Fibroblast of peridontal ligament (primary cell): ENCODE results near the gene C17orf50.

Experiments
- DNase-seq: peaks from one replicate; pipeline ENCODE4 v3.0.0-alpha.2; 2010; ENCODE audit errors: extremely low read depth

The C17orf50 gene

DNA sequence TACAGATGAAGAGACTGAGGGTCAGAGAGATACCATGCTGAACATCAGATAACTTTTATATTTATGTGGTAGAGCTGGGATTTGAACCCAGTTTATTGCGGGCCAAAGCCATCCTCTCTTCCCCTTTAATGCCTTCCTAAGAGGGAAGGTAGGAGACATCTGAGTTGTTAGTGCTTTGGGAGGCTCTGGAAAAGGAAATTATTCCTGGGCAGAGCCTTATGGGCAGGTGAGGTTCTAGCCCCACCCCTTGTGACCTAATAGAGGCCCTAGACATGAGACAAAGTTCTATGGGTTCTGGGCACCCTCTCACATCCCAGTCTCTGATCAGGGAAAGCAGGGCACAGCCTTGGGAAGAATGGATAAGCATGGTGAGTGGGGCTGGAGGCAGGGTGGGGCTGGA, at the start of gene C17orf50:
Gene C17orf50 (plus strand): TSS at position 301 of the 400 bp plus-strand sequence. CDS start 55 bp downstream, at position 356.
- no peak for DNase-seq

DNA sequence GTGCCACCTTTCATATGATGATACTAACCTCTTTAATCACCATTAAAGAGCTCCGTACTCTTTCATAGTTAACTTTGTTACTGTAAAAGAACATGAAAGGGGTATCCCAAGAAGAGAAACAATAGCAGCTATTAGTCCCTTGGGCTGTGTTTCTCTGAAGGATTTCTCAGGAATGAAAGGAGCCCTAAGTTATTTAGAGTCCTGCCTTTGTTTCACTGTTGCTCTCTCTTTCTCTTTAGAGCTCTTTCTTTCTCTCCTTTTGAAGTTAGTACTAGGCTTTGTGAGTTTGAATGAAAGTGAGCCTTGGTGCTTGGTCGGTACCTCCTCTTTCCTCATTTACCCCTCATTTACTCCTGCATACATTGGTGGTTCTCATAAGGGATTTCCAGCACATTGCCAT, 49.7 kb upstream of the C17orf50 start:
- DNase-seq = no peak

DNA sequence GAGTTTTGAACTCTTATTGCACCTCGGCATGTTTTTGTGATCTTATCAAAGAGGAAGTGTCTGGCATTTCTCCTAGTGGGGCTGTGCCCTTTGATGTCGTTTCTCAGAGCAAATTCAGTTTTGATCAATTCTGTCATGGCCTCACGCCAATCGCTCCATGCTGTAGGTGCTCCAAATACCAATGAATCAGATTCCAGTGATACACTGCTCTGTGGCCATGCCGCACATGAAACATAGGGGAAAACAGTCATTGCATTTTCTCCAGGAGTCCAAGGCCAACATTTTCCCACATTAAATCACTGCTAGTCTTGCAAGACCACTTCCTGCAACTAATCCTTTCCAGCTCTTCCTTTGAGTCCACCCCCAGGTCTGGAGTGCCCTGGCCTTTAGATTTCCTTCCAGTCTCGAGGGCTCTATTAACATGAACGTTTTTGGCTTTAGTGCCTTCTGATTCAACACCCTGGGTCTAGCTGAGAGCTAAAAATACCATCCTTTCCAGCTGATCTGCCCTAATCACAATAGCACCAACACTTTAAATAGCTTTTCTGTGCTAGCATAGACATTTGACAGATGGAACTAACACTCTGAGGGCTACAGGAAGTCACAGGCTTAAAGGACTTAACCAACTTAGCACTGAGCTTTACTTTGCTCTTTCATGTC, 47.5 kb upstream of the C17orf50 start:
- peak; percentile 87 for DNase-seq

DNA sequence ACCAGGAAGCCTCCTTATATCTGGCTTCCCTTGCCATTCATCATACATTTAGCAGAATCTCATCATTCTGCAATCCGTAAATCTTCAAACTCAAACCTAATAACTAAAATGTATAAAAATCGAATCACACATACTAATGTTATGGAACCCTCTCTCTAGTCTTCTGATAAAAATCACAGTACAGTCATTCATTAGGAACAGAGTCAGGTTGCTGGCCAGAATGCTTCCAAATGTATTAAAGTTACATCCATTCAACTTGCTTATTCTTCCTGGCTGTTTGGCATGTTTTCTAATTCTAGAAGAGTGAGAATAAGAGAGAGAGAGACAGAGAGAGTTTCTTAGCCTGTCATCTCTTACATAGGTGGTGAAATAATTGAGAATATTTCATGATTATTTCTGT, 45.7 kb upstream of the C17orf50 start:
- no peak for DNase-seq

DNA sequence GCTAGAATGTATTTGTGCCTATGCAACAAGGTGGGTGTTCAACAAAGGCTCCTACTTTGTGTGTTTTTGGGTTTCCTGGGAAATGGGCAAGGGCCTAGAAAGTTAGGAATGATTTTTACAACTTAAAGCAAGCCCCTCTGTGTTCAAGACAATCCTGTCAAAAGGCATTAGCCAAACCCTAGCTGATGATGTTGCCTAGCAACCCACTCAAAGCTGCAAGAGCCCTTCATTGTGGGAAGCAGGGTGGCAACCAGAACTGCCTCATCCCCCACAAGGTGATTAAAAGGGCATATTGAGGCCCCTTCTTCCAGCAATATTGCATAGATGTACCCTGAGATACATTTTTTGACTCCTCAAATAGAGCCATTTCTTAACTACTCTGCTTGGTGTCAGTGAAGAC, 45.3 kb upstream of the C17orf50 start:
- DNase-seq = no peak

DNA sequence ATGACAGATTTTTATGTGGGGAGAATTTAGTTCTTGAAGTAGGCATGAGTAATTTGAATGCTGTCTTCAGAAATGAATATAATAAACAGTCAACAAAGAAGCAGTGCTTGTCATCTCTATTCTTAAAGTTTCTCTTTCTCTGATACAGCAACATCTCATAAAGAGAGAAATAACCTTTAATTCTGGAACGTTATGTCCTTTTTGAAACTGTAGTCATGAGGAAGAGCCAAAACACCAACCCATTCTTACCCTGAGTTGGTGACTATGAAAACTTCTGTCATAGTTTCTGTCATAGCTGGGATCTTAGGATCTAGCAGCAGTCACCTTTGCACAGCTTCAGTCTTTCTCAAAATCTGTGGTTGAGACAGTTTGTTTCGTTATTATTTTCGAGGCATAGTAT, 44.5 kb upstream of the C17orf50 start:
- no peak for DNase-seq

DNA sequence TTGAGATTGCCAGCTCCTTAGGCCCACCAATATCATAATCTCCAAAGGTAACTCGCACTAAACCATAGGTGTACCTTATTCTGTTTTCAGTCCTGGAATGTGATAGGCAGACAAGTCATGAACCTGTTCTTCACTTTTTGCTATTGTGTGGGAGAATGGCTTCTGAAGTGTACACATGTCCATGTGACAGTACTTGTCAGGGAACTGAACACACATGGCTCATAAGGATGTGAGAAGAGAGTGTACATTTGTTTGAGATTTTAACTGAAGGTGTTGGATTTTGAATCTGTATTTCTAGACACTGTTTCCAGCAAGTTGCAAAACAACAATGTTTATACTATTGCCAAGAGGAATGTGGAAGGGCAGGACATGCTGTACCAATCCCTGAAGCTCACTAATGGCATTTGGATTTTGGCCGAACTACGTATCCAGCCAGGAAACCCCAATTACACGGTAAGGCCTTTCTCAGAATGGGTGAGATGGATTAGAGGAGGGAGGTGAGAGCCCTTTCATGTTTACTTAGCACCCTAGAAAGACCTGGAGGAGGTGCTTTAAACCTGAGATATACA, 43.7 kb upstream of the C17orf50 start:
- DNase-seq = peak; percentile 30

DNA sequence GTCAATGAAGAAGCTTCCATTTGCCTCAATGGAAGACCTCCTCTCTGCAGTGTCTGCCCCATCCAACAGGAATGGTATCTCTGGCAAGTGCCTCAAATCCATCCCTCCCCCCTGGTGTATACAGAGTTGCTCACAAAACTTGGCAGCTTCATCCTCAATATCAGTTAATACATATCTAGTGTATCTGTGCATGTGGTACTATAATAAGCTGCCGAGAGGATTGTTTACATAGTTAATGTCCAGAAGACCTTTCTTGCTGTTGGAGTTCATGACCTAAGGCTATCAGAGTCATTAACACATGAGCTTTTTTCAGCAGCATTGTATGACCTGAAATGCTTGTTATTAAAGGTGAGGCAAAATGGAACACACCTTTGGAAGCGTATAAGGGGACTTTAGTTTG, 43.2 kb upstream of the C17orf50 start:
- DNase-seq = no peak

DNA sequence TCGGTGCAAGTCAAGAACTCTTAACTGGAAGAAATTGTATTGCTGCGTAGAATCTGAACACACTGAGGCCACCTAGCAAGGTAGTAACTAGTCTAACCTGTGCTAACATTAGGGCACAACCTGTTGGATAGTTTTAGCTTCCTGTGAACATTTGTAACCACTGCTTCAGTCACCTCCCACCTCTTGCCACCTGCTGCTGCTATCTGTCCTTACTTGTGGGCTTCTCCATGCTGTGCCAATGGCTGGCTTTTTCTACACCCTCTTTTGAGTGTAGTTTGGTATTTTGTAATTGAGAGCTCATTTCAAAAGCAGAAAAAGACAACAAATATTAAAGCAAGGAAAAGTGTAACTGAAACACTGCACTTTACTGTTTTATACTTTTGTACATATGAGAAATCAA, 37.0 kb upstream of the C17orf50 start:
- DNase-seq = no peak

DNA sequence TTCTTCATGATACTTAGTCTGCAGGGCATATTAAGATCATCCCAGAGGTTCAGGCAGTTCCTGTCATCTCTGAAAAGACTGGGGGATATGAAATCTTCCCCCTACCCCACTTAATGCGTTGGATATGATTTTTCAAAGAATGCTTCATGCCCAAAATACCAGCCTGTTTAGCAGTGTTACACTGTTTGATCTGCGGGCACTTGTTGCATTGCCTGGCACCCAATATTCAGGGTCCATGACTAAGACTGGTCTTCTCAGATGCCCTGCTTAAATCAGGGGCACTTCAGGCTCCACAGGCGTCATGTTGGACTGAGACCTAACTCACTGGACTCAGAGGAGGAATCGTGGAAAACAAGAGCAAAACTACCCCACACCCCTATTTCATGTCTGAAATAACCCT, 35.6 kb upstream of the C17orf50 start:
- DNase-seq = no peak

DNA sequence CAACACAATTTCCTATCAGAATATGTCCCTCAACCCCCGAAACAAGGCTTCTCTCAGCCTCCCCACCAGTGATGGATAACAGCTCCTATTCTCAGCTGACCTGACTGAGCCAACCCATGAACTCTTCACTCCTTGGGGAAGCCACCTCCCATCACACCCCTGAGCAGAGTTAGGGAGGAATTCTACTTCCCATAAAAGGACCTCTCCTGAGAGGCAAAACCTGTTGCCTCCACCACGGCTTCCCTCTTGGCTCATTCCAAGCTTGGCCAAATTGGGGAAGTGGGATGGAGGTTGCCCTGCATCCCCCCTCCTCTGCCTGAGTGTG, 34.9 kb upstream of the C17orf50 start:
- no peak for DNase-seq

DNA sequence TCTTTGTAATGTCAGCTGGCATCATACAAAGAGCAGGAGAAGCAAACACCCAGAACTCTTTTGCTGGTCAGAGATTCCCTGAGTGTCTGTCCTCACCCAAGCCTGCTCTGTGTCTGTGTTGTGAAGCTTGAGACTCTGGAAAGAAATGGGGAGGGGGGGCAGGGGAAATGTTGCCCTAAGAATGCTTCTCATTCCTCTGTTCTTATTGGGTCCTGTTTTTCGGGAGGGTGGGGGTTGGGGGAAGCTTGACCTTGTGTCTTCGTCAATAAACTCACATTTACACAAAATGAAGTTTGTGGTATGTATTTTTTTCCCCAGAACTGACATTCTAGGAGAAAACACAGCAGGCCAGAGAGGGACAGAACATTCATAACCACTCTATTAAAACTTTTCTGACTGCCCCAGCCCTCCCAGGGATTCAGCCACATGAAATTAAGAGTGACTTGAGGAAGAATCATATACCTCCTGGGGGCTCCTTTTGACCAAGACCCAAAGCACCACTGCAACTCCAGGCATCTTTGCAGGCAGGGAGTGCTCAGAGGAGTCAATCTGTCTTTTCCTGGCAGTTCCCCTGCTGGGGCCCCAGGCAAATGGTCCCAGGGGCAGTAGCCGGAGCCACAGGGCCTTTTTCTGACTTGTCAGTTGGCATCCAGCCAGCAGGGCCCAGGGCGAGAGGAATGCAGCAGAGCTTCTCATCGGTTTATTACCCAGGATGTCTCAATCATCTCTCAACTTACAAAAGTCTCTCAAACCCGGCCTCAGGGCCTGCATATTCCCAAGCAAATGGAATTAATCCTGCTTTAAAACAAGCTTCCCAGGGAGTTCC, 34.3 kb upstream of the C17orf50 start:
- peak; percentile 91 for DNase-seq

DNA sequence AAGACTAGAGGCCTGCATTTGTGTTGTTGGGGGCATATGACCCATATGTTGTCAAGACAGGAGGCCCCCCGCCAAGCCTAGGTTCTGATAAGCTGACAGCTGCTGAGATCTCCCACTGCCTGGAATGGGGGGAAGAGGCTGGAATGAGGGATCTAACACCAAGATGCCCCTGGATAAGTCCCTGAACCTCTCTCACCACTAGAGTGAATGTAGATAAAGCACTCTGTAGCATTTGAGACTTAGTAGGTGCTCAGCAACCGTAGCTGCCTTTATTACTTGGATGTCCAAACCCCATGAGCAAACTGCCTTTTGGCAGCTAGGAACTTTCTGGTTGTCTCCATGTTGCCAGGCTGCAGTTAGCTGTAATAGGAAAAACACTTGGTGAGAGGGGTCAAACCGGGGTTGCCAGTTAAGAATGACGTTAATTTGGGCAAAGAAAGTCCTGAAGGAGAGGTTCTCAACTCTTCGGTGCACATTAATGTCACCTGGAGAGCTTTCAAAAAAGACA, 33.7 kb upstream of the C17orf50 start:
- DNase-seq = peak; percentile 30

DNA sequence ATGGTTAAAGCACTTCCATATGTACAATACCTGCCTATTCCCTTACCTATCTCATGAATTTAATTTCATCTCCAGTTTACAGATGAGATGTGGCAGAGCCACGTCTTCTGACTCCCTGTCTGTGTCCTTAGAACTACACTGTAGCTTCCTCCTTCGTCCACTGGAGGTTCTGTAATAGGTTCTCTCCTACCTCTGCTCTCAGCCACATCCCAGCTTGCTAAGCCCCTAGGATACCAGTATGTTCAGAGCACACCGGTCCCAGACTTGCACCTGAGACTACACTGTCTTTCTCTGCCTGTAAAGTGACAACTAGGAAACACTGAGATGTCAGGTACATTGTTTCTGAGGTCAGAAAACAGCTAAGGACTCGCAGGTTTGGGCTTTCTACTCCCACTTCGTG, 33.1 kb upstream of the C17orf50 start:
- no peak for DNase-seq

DNA sequence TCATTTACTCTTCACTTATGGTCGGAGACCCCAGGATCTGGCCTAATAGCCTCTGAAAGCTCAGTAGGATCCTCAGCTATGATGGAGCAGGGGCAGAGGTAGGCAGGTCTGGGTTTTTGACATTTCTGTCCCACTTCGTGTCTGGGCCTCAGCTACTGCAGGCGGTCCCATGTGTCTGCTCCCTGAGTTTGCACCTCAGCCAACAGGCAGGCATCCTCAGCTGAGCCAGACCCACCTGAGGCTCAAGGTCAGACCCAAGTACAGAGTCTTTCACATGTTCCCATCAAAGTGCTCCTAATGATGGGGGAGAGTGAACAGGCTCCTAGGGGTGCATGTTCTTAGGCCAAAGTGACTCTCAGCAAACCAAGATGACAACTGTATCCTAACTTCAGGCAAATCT, 32.1 kb upstream of the C17orf50 start:
- no peak for DNase-seq

DNA sequence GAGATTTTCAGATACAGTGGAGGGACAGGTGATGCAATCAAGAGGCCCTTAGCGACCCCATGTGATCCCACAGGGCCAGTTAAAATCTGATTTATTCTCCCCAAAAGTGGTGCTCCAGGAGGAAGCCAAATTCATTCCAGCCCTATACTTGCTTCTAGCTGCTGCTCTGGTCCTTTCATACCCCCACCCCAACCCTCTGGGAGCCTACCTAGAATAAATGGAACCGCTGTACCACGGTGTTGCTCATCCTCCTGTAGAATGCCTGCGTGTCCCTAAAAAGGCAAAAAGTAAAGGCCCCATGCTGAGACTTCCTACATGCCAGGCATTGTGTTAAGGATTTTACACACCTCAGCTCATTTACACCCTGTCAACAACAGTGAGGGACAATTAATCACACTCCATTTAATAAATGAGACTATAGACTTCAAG, 31.3 kb upstream of the C17orf50 start:
- no peak for DNase-seq

DNA sequence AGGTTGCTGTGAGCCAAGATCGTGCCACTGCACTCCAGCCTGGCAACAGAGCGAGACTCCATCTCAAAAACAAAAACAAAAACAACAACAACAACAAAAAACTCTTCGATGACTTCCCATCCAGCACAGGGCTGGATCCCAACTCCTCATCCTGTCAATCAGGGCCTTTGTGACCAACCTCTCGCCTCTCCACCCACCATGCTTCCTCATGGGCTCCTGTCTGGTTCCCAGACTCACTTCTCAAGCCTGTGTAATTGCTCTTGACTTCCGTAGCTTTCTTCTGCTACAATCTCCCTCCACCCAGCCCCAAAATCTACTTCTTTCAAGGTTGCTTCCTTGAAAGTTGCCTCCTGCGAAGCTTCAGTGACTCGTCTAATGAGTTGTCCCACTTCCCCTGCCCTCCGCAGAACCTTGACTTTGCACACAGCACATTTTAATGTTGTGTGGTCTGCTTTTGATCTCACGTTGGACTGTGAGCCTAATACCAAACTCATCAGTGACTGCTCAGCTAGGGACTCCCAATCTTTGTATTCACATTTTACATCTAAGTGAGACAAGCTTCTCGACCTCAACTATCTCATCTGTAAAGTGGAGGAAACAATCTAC, 30.2 kb upstream of the C17orf50 start:
- DNase-seq = no peak

DNA sequence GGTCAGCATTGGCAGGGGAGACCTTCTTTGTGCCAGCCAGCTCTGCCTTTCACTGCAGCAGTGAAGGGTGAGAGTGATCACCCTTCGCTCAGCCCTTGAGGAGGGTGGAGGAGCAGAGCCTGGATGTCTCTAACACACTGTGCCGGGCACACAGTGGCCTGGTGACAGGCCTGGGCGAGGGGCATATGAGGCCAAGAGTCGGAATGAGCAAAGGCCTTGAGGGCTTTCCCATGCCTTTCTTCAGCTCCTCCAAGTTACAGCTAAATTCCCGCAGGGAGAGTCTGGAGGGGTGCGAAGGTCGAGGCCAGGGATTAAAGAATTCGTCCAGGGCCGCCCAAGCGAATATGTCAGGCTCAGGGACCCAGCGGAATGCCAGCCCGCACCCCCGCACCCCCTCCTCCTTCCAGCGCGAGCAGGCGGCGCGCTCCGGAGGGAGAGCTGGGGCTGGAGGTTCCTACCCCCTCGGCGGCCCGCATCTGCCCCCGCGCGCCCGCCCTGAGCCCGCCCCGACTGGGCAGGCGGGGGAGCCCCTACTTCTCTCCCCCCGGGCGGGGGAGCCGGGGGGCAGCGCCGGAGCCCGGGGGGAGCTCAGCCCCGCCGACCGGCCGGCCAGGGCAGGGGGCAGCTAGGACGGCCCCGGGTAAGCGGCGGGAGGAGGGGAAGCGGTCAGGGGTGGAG, 29.3 kb upstream of the C17orf50 start, which contains the start of gene RASL10B:
Gene RASL10B (plus strand): TSS at position 401 of the 678 bp plus-strand sequence. CDS start 3,546 bp downstream, outside the sequence.
- DNase-seq = peak; percentile 14

DNA sequence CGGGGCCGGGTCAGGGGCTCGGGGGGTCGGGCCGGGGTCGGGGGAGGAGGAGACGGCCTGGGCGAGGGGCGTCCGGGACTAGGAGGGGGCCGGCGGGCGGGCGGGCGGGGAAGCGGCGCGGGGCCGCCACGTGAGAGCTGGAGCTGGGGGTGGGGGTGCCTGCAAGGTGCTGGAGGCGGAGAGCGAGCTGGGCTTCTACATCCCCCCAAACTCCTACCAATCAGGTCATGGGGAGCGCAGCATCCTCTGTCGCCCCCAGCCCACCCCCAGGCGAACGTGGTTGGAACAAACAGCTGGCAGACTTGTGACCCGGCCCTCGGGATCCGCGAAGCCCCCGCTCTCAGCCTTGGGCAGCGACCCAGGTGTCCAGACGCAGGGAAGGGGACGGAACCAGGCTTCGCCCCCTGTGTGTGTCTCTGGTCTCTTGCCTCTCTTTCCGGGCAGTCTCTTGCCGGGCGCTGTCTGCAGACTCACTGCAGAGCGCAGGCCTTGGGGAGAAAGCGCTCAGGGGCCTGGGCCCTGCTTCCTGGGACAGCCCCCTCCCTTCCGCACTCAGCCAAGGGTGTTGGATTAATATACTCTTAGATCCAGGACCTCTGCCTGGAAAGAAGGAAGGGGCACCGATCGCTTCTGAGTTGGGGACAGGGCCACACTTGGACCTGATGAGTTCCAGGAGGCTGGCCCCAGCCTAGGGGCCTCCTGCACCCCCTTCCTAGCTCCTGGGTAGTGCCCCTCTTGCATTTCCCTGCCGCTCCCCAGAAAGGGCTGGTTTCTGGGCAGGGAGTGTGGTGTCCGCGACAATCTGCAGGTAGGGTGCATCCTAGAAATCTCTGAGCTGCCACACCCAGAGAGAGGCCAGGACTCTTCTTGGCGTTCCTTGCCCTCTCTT, 28.5 kb upstream of the C17orf50 start:
- no peak for DNase-seq

DNA sequence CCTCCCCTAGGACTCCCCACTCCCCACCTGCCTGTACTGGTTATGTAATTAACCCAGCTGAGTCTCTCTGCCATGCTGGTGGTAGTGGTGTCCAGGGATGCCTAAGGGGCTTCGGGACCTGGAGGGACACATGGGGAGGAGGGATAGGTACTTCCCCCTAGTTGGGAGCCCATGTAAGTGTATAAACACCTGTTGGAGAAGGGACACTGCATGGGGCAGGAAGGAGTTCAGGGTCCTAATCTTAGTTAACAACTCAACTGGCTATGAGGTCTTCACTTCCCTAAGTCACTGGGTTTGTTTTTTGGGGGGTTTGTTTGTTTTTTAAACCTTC, 27.9 kb upstream of the C17orf50 start:
- no peak for DNase-seq

DNA sequence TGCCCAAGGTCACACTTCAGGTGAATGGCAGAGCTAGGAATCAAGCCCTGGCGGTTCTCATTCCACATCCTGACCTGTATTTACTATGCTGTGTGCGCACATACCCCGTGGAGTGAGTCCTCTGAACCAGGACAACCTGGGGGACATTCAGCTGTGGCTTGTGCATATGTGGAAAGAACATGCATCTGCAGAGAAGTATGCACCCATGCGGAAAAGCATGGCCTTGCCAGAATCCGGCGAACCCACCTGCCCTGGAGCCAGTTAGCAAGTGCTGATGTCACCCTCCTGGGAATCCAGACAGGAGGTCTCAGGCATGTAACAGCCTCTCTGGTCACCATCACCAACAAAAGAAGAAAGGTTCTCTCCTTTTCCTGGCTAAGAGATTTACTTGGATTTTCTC, 27.3 kb upstream of the C17orf50 start:
- DNase-seq = no peak
